ENCODE results near the gene ABCA2. TPM values are rescaled to one million over a fixed set of nuclear protein-coding genes. Genes with fewer than 3 reads are reported as not detected.
A peak's percentile ranks its signal among the peaks of the same experiment; 100 is the strongest.

ABCA2 gene
- total RNA-seq, 2 donors from 2014 or later: 28.3 to 28.5 TPM

DNA sequence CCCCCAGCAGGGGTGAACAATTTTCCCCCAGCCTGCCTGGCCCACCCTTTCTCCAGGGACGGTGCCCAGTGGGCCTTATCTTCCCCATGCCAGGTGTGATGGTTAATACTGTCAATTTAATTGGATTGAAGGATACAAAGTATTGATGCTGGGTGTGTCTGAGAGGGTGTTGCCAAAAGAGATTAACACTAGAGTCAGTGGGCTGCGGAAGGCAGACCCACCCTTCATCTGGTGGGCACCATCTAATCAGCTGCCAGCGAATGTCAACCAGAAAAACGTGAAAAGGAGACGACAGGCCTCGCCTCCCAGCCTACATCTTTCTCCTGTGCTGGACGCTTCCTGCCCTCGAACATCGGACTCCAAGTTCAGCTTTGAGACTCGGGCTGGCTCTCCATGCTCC, 9.4 kb upstream of the ABCA2 start:
- TF ChIP-seq, protein P1, sequence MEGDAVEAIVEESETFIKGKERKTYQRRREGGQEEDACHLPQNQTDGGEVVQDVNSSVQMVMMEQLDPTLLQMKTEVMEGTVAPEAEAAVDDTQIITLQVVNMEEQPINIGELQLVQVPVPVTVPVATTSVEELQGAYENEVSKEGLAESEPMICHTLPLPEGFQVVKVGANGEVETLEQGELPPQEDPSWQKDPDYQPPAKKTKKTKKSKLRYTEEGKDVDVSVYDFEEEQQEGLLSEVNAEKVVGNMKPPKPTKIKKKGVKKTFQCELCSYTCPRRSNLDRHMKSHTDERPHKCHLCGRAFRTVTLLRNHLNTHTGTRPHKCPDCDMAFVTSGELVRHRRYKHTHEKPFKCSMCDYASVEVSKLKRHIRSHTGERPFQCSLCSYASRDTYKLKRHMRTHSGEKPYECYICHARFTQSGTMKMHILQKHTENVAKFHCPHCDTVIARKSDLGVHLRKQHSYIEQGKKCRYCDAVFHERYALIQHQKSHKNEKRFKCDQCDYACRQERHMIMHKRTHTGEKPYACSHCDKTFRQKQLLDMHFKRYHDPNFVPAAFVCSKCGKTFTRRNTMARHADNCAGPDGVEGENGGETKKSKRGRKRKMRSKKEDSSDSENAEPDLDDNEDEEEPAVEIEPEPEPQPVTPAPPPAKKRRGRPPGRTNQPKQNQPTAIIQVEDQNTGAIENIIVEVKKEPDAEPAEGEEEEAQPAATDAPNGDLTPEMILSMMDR (IDR thresholded peaks at IDR 0.05): no peak
- H3K27ac ChIP-seq: no peak overlapping the region
- no peaks in the 10 kb centered on the region for H3K9me3 ChIP-seq
- H3K4me1 ChIP-seq: peaks cover 0 to 23% of the 10 kb centered on the region in 2 donors
- H3K27me3 ChIP-seq: no peaks in the 10 kb centered on the region
- no peak for DNase-seq (ENCODE audit: low spot score)
- no peak overlapping the region for H3K4me3 ChIP-seq
- peaks cover 23% of the 10 kb centered on the region for H3K36me3 ChIP-seq

DNA sequence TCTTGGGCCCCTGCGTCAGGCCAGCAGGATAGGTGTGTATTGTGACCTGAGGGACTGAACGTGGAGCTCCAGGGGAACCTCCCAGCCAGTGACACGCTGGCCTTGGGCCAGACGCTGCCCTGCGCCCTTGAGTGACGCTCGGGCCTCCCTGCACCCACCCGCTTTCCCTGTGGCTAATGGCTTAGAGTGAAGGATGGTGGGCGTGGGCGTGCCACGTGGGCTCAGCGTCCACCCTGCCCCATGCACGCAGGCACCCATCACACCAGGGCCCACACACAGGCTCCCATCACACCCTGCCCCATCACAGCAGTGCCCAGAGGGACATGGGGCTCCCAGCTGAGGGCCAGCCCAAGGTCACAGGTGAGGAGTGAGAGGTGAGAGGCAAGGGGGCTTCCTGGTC, 9.0 kb upstream of the ABCA2 start:
- no peaks in the 10 kb centered on the region for H3K27me3 ChIP-seq
- H3K36me3 ChIP-seq: peaks cover 23% of the 10 kb centered on the region
- H3K4me1 ChIP-seq: peaks cover 0 to 21% of the 10 kb centered on the region in 2 donors
- H3K9me3 ChIP-seq: no peaks in the 10 kb centered on the region
- no peak for DNase-seq (ENCODE audit: low spot score)
- TF ChIP-seq, protein P1 (IDR thresholded peaks at IDR 0.05): no peak
- no peak overlapping the region for H3K4me3 ChIP-seq
- H3K27ac ChIP-seq: no peak overlapping the region

DNA sequence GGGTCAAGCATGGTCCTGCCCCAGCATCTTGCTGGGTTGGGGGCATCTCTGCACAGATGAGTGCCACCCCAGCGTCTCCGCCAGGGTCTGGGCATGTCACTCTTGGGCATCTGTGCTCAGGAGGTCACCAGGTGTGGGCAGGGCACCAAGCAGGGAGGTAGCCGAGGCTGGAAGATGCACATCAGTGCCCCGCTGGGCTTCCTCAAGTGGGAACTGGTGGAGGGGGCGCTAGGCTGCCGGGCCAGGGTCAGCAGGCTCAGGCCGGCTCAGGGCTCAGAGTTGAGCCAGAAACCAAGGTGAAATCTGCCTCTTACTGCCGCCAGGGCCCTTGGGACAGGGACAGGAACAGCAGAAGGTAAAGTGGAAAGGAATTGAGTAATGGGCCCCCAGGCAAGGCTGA, 7.9 kb upstream of the ABCA2 start:
- H3K36me3 ChIP-seq: peaks cover 23% of the 10 kb centered on the region
- no peak overlapping the region for H3K27ac ChIP-seq
- no peak overlapping the region for H3K4me3 ChIP-seq
- TF ChIP-seq, protein P1 (IDR thresholded peaks at IDR 0.05): no peak
- no peak for DNase-seq (ENCODE audit: low spot score)
- H3K27me3 ChIP-seq: no peaks in the 10 kb centered on the region
- H3K4me1 ChIP-seq: peaks cover 0 to 14% of the 10 kb centered on the region in 2 donors
- H3K9me3 ChIP-seq: no peaks in the 10 kb centered on the region

DNA sequence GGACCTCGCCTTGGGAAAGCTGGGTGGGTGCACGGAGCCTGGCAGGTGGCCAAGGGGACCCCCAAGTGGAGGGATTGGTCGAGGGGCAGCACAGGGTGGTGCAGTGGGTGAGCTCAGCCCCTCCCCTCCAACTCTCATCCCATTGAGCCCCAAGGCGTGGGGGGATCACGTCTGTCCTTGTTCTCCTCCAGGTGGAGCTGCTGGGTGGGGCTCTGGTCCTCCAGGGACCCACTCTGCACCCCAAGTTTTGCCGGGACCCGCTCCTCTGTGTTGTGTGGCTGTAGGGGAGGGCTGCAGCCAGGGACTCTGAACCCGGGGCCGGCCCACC, 7.4 kb upstream of the ABCA2 start:
- TF ChIP-seq, protein P1 (IDR thresholded peaks at IDR 0.05): peak; percentile 12 to 24
- Histone ChIP-seq H3K4me1 (peaks cover 0 to 14% of the 10 kb centered on the region in 2 donors), H3K27ac (no peak overlapping the region), H3K9me3 (no peaks in the 10 kb centered on the region), H3K27me3 (no peaks in the 10 kb centered on the region), H3K4me3 (no peak overlapping the region), H3K36me3 (peaks cover 19% of the 10 kb centered on the region)
- no peak for DNase-seq (ENCODE audit: low spot score)

DNA sequence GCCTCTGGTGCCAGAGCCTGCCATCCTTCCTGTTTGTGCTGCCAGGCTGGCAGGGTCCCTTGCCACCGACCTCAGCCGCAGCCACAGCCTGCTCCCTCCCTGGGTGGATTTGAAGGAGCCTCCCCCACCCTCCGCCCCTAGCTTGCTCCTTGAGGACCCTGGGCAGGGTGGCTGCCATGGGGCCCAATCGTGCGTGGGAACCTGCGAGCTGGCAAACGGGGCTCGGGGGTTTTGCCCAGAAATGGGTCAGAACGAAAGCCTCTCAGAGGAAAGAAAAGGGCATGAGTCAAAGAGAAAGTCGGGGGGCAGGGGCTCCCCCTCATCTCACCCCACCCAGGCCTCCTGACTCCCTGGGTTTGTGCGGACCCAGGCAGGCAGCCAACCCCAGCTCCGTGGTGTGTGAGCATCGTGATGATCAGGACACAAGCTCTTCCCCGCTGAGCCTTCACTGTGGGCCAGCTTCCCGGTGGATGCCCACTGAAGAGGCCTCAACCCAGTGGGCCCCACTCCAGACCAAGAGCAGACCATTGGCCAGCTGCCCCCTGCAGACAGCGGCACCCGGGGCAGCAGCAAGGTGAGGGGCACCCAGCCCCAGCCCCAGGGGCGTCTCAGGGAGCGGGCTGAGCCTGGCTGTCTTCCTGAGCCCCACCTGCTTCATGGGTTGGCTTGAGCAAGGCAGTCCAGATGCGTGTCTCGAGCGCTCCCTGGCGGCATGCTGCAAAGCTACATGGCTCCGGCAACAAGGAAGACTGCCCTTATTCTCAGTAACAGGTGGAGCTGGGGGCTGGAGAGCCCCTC, 6.9 kb upstream of the ABCA2 start:
- no peaks in the 10 kb centered on the region for H3K27me3 ChIP-seq
- H3K36me3 ChIP-seq: peaks cover 13% of the 10 kb centered on the region
- TF ChIP-seq, protein P1 (IDR thresholded peaks at IDR 0.05): peak; percentile 90 to 96
- H3K27ac ChIP-seq: no peak overlapping the region
- no peak overlapping the region for H3K4me3 ChIP-seq
- peak; percentile 83 for DNase-seq (ENCODE audit: low spot score)
- H3K4me1 ChIP-seq: peaks cover 0 to 14% of the 10 kb centered on the region in 2 donors
- no peaks in the 10 kb centered on the region for H3K9me3 ChIP-seq
